ENCODE data around the gene AGAP3.

AGAP3 gene

GRCh38 chr7:151095828-151096475 is 9.7 kb downstream of the AGAP3 start:
- TF ChIP-seq CTCF (IDR thresholded peaks at IDR 0.05; ENCODE audit: poor library complexity, severe bottlenecking): no peak
- no peaks in the 10 kb centered on the region for H3K9me3 ChIP-seq (ENCODE audit: severe bottlenecking)
- ATAC-seq (ENCODE audit: low read depth) (no peak), DNase-seq (ENCODE audit: low spot score) (no peak)
- H3K4me1 ChIP-seq (ENCODE audit: insufficient read depth, poor library complexity, severe bottlenecking): no peaks in the 10 kb centered on the region
- H3K4me3 ChIP-seq (ENCODE audit: severe bottlenecking): no peak overlapping the region
- no peak overlapping the region for H3K27ac ChIP-seq (ENCODE audit: poor library complexity, severe bottlenecking)
- no peaks in the 10 kb centered on the region for H3K27me3 ChIP-seq (ENCODE audit: insufficient read depth, poor library complexity, severe bottlenecking)
- H3K36me3 ChIP-seq (ENCODE audit: low read depth): peaks cover 36% of the 10 kb centered on the region

- no peak for TF ChIP-seq CTCF (IDR thresholded peaks at IDR 0.05; ENCODE audit: poor library complexity, severe bottlenecking)
- ATAC-seq (ENCODE audit: low read depth): no peak
- Histone ChIP-seq H3K27ac (ENCODE audit: poor library complexity, severe bottlenecking) (no peak overlapping the region), H3K4me3 (ENCODE audit: severe bottlenecking) (no peak overlapping the region), H3K36me3 (ENCODE audit: low read depth) (peaks cover 8% of the 10 kb centered on the region), H3K4me1 (ENCODE audit: insufficient read depth, poor library complexity, severe bottlenecking) (no peaks in the 10 kb centered on the region), H3K9me3 (ENCODE audit: severe bottlenecking) (no peaks in the 10 kb centered on the region), H3K27me3 (ENCODE audit: insufficient read depth, poor library complexity, severe bottlenecking) (no peaks in the 10 kb centered on the region)
- no peak for DNase-seq (ENCODE audit: low spot score)
Observed at GRCh38 chr7:151099486-151100211, 13.4 kb downstream of the AGAP3 start.

GRCh38 chr7:151100921-151101320 is 14.6 kb downstream of the AGAP3 start:
- no peak for TF ChIP-seq CTCF (IDR thresholded peaks at IDR 0.05; ENCODE audit: poor library complexity, severe bottlenecking)
- Histone ChIP-seq H3K27me3 (ENCODE audit: insufficient read depth, poor library complexity, severe bottlenecking) (no peaks in the 10 kb centered on the region), H3K4me3 (ENCODE audit: severe bottlenecking) (no peak overlapping the region), H3K4me1 (ENCODE audit: insufficient read depth, poor library complexity, severe bottlenecking) (no peaks in the 10 kb centered on the region), H3K36me3 (ENCODE audit: low read depth) (peaks cover 6% of the 10 kb centered on the region), H3K9me3 (ENCODE audit: severe bottlenecking) (no peaks in the 10 kb centered on the region), H3K27ac (ENCODE audit: poor library complexity, severe bottlenecking) (no peak overlapping the region)
- ATAC-seq (ENCODE audit: low read depth) (no peak), DNase-seq (ENCODE audit: low spot score) (peak; percentile 54)

- Histone ChIP-seq H3K4me3 (ENCODE audit: severe bottlenecking) (no peak overlapping the region), H3K36me3 (ENCODE audit: low read depth) (peaks cover 5% of the 10 kb centered on the region; the same call in 1 of the 2 replicates), H3K9me3 (ENCODE audit: severe bottlenecking) (no peaks in the 10 kb centered on the region), H3K4me1 (ENCODE audit: insufficient read depth, poor library complexity, severe bottlenecking) (no peaks in the 10 kb centered on the region), H3K27ac (ENCODE audit: poor library complexity, severe bottlenecking) (no peak overlapping the region), H3K27me3 (ENCODE audit: insufficient read depth, poor library complexity, severe bottlenecking) (no peaks in the 10 kb centered on the region)
- no peak for TF ChIP-seq CTCF (IDR thresholded peaks at IDR 0.05; ENCODE audit: poor library complexity, severe bottlenecking)
- no peak for DNase-seq (ENCODE audit: low spot score)
- ATAC-seq (ENCODE audit: low read depth): no peak
Observed at GRCh38 chr7:151101621-151102396, 15.5 kb downstream of the AGAP3 start.

All from RWPE2 (cell line).